ENCODE data around the gene ARHGEF2. TPM values are rescaled to one million over a fixed set of nuclear protein-coding genes. Genes with fewer than 3 reads are reported as not detected.
A peak's percentile ranks its signal among the peaks of the same experiment; 100 is the strongest.

The ARHGEF2 gene
- total and polyA plus RNA-seq, 10 of the 15 experiments (the other 5 are each of a cell fraction or from before 2014, with no cell fraction given), result 8.1 to 113 (median 69.9) TPM

- no peak for TF ChIP-seq IRF5 (IDR thresholded peaks at IDR 0.05; ENCODE audit: borderline replicate concordance)
- no peak for TF ChIP-seq POLR2AphosphoS5 (IDR thresholded peaks at IDR 0.05; ENCODE audit: low read length)
- no peak for TF ChIP-seq BCL11A (IDR thresholded peaks at IDR 0.05; ENCODE audit: low read depth, low read length)
- TF ChIP-seq SKIL (IDR thresholded peaks at IDR 0.05; ENCODE audit: low read depth, poor library complexity, severe bottlenecking), result no peak
- no peak for TF ChIP-seq HDAC6 (IDR thresholded peaks at IDR 0.05; ENCODE audit: unreplicated experiment)
Measured at GRCh38 chr1:155984341-155984740, 6.0 kb upstream of the ARHGEF2 start (continued).

- Histone ChIP-seq H3K36me3 (ENCODE audit: control insufficient read depth in 2 of 2, insufficient read depth in 2 of 2, low read length in 1 of 2) (no peaks in the 10 kb centered on the region), H3K4me2 (ENCODE audit: control insufficient read depth, insufficient read depth) (no peak overlapping the region; the same call in 1 of the 2 replicates), H3K27me3 (replicated peaks in 1 of 2; ENCODE audit: control insufficient read depth in 2 of 2, insufficient read depth in 2 of 2, low read length in 1 of 2) (no peaks in the 10 kb centered on the region), H3K9me3 (replicated peaks; ENCODE audit: control insufficient read depth, insufficient read depth, low read length) (no peaks in the 10 kb centered on the region), H3K4me3 (no peak overlapping the region), H3K79me2 (ENCODE audit: control insufficient read depth, insufficient read depth, low read length) (peaks cover 34% of the 10 kb centered on the region), H3K4me1 (ENCODE audit: control insufficient read depth, insufficient read depth, low read length) (peaks cover 26% of the 10 kb centered on the region), H3K27ac (ENCODE audit: control insufficient read depth, insufficient read depth) (no peak overlapping the region; the same call in 1 of the 2 replicates), H4K20me1 (ENCODE audit: control insufficient read depth, insufficient read depth) (no peaks in the 10 kb centered on the region), H2AFZ (ENCODE audit: control insufficient read depth, low read depth, low read length) (no peak overlapping the region), H3K9ac (ENCODE audit: control insufficient read depth, insufficient read depth, low read length) (0 out of 2 replicates have a peak overlapping the region, but pooled peaks have one; percentile 12)
- ChIA-PET SMC1A (ENCODE audit: uncharacterized antibody, unreplicated experiment) (interaction anchor here (0.5 to 16.7 kb wide), 12 partner anchors 9 to 55 kb away, joined by 3 to 229 read pairs (median 4); partner anchors contain the start of genes KHDC4 and RXFP4), POLR2A (interaction anchor here (1.0 to 14.9 kb wide), 6 partner anchors 9 to 50 kb away, joined by 4 to 273 read pairs (median 44); partner anchors contain the start of genes KHDC4 and RXFP4), RAD21 (ENCODE audit: unreplicated experiment) (interaction anchor here (0.7 to 14.4 kb wide), 9 partner anchors 9 to 731 kb away, joined by 3 to 214 read pairs (median 4); partner anchors contain the start of genes KHDC4 and RXFP4), CTCF (interaction anchor here (0.7 to 14.7 kb wide), 14 partner anchors 9 to 83 kb away, joined by 3 to 227 read pairs (median 5); partner anchors contain the start of genes KHDC4 and RXFP4)
- ATAC-seq (peak; percentile 38), FAIRE-seq (no peak), DNase-seq (ENCODE audit: low read depth, low spot score) (no peak)
- in situ Hi-C loops (cut with MboI), result no loop called here
- BruUV-seq (replicated peaks), result no TSS peak
- intact Hi-C loops (cut with micrococcal nuclease; ENCODE audit: unreplicated experiment), result no loop called here
- WGBS (ENCODE audit: insufficient coverage, insufficient replicate concordance, low lambda C conversion rate, missing lambda C conversion rate), result 50% methylated on average over 4 of the region's 4 CpGs
- TF ChIP-seq ZNF24 (IDR thresholded peaks at IDR 0.05) (no peak), PAX5 (IDR thresholded peaks at IDR 0.05; ENCODE audit: borderline replicate concordance, low read depth, low read length) (no peak), IRF3 (IDR thresholded peaks at IDR 0.05) (no peak), ZNF384 (IDR thresholded peaks at IDR 0.05; ENCODE audit: borderline replicate concordance, low read depth, low read length) (no peak), CBFB (IDR thresholded peaks at IDR 0.05; ENCODE audit: low read depth) (no peak), PBX3 (IDR thresholded peaks at IDR 0.05; ENCODE audit: insufficient replicate concordance, low read depth, low read length) (no peak), EP300 (IDR thresholded peaks at IDR 0.05; ENCODE audit: borderline replicate concordance in 1 of 2, control insufficient read depth in 1 of 2, low read depth in 2 of 2, low read length in 2 of 2) (no peak), RELA (IDR thresholded peaks at IDR 0.05; ENCODE audit: borderline replicate concordance, partially characterized antibody) (no peak), RAD21 (IDR thresholded peaks at IDR 0.05; ENCODE audit: insufficient read depth, low read depth, low read length) (peak; percentile 41), NRF1 (conservative IDR thresholded peaks at IDR 0.05; ENCODE audit: low read depth, low read length) (no peak)
Measured at GRCh38 chr1:155983191-155984024, 5.1 kb upstream of the ARHGEF2 start.

Data from GM12878 (cell line).